Measurements from ENCODE around the gene MDFI.
A peak's percentile ranks its signal among the peaks of the same experiment; 100 is the strongest.
"Not testable (repeated sequence)": the region's sequence is repeated elsewhere in the genome, so short reads cannot be mapped to it uniquely, and the experiment has no call there.

The MDFI gene

GRCh38 chr6:41602864-41603608 is 35.2 kb upstream of the MDFI start:
- peak; percentile 56 for DNase-seq (ENCODE audit: low read depth)

GRCh38 chr6:41604006-41604405 is 34.3 kb upstream of the MDFI start:
- no peak for DNase-seq (ENCODE audit: low read depth)

- DNase-seq (ENCODE audit: low read depth), result no peak
Observed at GRCh38 chr6:41605649-41606048, 32.6 kb upstream of the MDFI start.

- DNase-seq (ENCODE audit: low read depth), result no peak
Observed at GRCh38 chr6:41607036-41607435, 31.2 kb upstream of the MDFI start.

GRCh38 chr6:41607736-41608135 is 30.5 kb upstream of the MDFI start:
- no peak for DNase-seq (ENCODE audit: low read depth)

GRCh38 chr6:41608443-41609151 is 29.7 kb upstream of the MDFI start:
- no peak for DNase-seq (ENCODE audit: low read depth)

- no peak for DNase-seq (ENCODE audit: low read depth)
Observed at GRCh38 chr6:41614715-41615114, 23.6 kb upstream of the MDFI start.

- DNase-seq (ENCODE audit: low read depth), result no peak
Observed at GRCh38 chr6:41615311-41615710, 23.0 kb upstream of the MDFI start.

- no peak for DNase-seq (ENCODE audit: low read depth)
Observed at GRCh38 chr6:41618598-41618997, 19.7 kb upstream of the MDFI start.

GRCh38 chr6:41619193-41619592 is 19.1 kb upstream of the MDFI start:
- not testable (repeated sequence) for DNase-seq (ENCODE audit: low read depth)

GRCh38 chr6:41621367-41621766 is 16.9 kb upstream of the MDFI start:
- DNase-seq (ENCODE audit: low read depth), result no peak

GRCh38 chr6:41621802-41622201 is 16.5 kb upstream of the MDFI start:
- no peak for DNase-seq (ENCODE audit: low read depth)

GRCh38 chr6:41622206-41622988 is 15.9 kb upstream of the MDFI start:
- no peak for DNase-seq (ENCODE audit: low read depth)

- DNase-seq (ENCODE audit: low read depth), result no peak
Observed at GRCh38 chr6:41623330-41623729, 14.9 kb upstream of the MDFI start.

GRCh38 chr6:41624621-41625380 is 13.5 kb upstream of the MDFI start:
- no peak for DNase-seq (ENCODE audit: low read depth)

GRCh38 chr6:41625442-41625841 is 12.8 kb upstream of the MDFI start:
- no peak for DNase-seq (ENCODE audit: low read depth)

GRCh38 chr6:41626022-41626421 is 12.2 kb upstream of the MDFI start:
- DNase-seq (ENCODE audit: low read depth), result no peak

GRCh38 chr6:41626917-41627316 is 11.4 kb upstream of the MDFI start:
- no peak for DNase-seq (ENCODE audit: low read depth)

GRCh38 chr6:41629128-41629527 is 9.1 kb upstream of the MDFI start:
- no peak for DNase-seq (ENCODE audit: low read depth)

- DNase-seq (ENCODE audit: low read depth), result no peak
Observed at GRCh38 chr6:41630069-41630468, 8.2 kb upstream of the MDFI start.

- no peak for DNase-seq (ENCODE audit: low read depth)
Observed at GRCh38 chr6:41630946-41631345, 7.3 kb upstream of the MDFI start.

GRCh38 chr6:41633056-41633634 is 5.1 kb upstream of the MDFI start:
- no peak for DNase-seq (ENCODE audit: low read depth)
